ENCODE results near the gene KLHDC3.

DNA sequence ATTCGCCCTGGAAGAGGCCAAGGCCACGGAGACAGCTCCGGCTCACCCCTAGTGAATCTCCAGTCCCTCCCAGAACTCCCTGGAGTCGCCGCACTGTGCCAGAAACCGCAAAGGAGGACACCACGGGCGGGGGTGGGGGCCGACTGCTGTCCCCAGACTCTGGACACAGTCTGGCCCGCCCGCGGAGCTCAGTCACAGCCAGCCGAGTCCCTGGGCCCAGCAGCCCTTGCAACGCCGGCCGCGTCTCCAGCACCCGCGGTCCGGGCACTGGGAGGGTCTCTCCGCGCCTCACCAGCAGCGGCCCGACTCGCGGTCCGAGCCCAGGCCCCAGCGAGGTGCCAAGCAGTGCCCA lies 35.6 kb upstream of the KLHDC3 start:
- TF ChIP-seq, protein P1, sequence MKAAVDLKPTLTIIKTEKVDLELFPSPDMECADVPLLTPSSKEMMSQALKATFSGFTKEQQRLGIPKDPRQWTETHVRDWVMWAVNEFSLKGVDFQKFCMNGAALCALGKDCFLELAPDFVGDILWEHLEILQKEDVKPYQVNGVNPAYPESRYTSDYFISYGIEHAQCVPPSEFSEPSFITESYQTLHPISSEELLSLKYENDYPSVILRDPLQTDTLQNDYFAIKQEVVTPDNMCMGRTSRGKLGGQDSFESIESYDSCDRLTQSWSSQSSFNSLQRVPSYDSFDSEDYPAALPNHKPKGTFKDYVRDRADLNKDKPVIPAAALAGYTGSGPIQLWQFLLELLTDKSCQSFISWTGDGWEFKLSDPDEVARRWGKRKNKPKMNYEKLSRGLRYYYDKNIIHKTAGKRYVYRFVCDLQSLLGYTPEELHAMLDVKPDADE (IDR thresholded peaks at IDR 0.05): no peak
- TF ChIP-seq, protein P2, sequence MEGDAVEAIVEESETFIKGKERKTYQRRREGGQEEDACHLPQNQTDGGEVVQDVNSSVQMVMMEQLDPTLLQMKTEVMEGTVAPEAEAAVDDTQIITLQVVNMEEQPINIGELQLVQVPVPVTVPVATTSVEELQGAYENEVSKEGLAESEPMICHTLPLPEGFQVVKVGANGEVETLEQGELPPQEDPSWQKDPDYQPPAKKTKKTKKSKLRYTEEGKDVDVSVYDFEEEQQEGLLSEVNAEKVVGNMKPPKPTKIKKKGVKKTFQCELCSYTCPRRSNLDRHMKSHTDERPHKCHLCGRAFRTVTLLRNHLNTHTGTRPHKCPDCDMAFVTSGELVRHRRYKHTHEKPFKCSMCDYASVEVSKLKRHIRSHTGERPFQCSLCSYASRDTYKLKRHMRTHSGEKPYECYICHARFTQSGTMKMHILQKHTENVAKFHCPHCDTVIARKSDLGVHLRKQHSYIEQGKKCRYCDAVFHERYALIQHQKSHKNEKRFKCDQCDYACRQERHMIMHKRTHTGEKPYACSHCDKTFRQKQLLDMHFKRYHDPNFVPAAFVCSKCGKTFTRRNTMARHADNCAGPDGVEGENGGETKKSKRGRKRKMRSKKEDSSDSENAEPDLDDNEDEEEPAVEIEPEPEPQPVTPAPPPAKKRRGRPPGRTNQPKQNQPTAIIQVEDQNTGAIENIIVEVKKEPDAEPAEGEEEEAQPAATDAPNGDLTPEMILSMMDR (conservative IDR thresholded peaks at IDR 0.05; ENCODE audit: low read depth in 2 of 2): no peak
- TF ChIP-seq POLR2AphosphoS5 (IDR thresholded peaks at IDR 0.05; ENCODE audit: low read depth): no peak
